ENCODE data around the gene ARHGDIB.

GRCh38 chr12:14907953-14908352, 53.4 kb downstream of the ARHGDIB start:
- TF ChIP-seq POLR2A (IDR thresholded peaks at IDR 0.05) (no peak), CTCF (IDR thresholded peaks at IDR 0.05) (no peak), EP300 (IDR thresholded peaks at IDR 0.05) (no peak)

All from tibial nerve (tissue), 4 donors.